ENCODE results near the gene UBE2D2. TPM values are rescaled to one million over a fixed set of nuclear protein-coding genes. Genes with fewer than 3 reads are reported as not detected.
A peak's percentile ranks its signal among the peaks of the same experiment; 100 is the strongest.

The UBE2D2 gene
- total RNA-seq, 4 donors from 2014 or later: 98.5 to 199 (median 131) TPM

GRCh38 chr5:139637438-139638089 is 76.4 kb downstream of the UBE2D2 start:
- intact Hi-C loops (cut with DNase I; ENCODE audit: low total_unique reads) (loop anchor here (1.0 to 10.0 kb wide), 4 partner anchors 11 to 537 kb away; partner anchors contain the start of genes CXXC5 and CYSTM1), in situ Hi-C loops (cut with MboI; ENCODE audit: low sequenced_read_pairs in 4 of 4) (loop anchor here in 1 of 4 donors (10.0 kb wide), 1 partner anchor 57 kb away; no protein-coding TSS in a partner anchor)
- H3K36me3 ChIP-seq: no peaks in the 10 kb centered on the region
- H3K4me1 ChIP-seq: peaks cover 60 to 69% of the 10 kb centered on the region in 2 donors
- ATAC-seq (peak; percentile 43 to 44), DNase-seq (peak; percentile 82 to 86)
- TF ChIP-seq CTCF (IDR thresholded peaks at IDR 0.05 in 4 of 5, conservative IDR thresholded peaks at IDR 0.05 in 1 of 5) (peak; percentile 36 to 62 (median 43)), POLR2A (IDR thresholded peaks at IDR 0.05) (peak; percentile 37 to 59)
- H3K4me3 ChIP-seq: peak overlapping the region; percentile 62 to 92 (median 76)
- no peaks in the 10 kb centered on the region for H3K27me3 ChIP-seq
- H3K27ac ChIP-seq: peak overlapping the region; percentile 96 to 99 (median 98)
- no peaks in the 10 kb centered on the region for H3K9me3 ChIP-seq

GRCh38 chr5:139638090-139638735 is 77.1 kb downstream of the UBE2D2 start:
- peak overlapping the region; percentile 62 to 92 (median 76) for H3K4me3 ChIP-seq
- H3K27ac ChIP-seq: peak overlapping the region; percentile 96 to 99 (median 98)
- H3K4me1 ChIP-seq: peaks cover 67 to 75% of the 10 kb centered on the region in 2 donors
- peak; percentile 84 to 94 for DNase-seq
- H3K36me3 ChIP-seq: no peaks in the 10 kb centered on the region
- ATAC-seq: peak; percentile 42 to 52
- no peaks in the 10 kb centered on the region for H3K27me3 ChIP-seq
- in situ Hi-C loops (cut with MboI; ENCODE audit: low sequenced_read_pairs in 4 of 4): loop anchor here in 1 of 4 donors (10.0 kb wide), 1 partner anchor 57 kb away; no protein-coding TSS in a partner anchor
- no peaks in the 10 kb centered on the region for H3K9me3 ChIP-seq
- intact Hi-C loops (cut with DNase I; ENCODE audit: low total_unique reads): loop anchor here (5.0 to 10.0 kb wide), 2 partner anchors 109 to 537 kb away; partner anchors contain the start of gene CYSTM1
- peak; percentile 58 to 67 for TF ChIP-seq POLR2A (IDR thresholded peaks at IDR 0.05)
- no peak for TF ChIP-seq CTCF (IDR thresholded peaks at IDR 0.05 in 4 of 5, conservative IDR thresholded peaks at IDR 0.05 in 1 of 5)

GRCh38 chr5:139638736-139639618 is 77.8 kb downstream of the UBE2D2 start:
- Histone ChIP-seq H3K27ac (peak overlapping the region; percentile 96 to 99 (median 98)), H3K4me1 (peaks cover 74 to 78% of the 10 kb centered on the region in 2 donors), H3K4me3 (peak overlapping the region in 2 of 4 donors; percentile 62 to 79), H3K27me3 (no peaks in the 10 kb centered on the region), H3K36me3 (no peaks in the 10 kb centered on the region), H3K9me3 (no peaks in the 10 kb centered on the region)
- in situ Hi-C loops (cut with MboI; ENCODE audit: low sequenced_read_pairs in 4 of 4) (loop anchor here in 1 of 4 donors (10.0 kb wide), 1 partner anchor 56 kb away; no protein-coding TSS in a partner anchor), intact Hi-C loops (cut with DNase I; ENCODE audit: low total_unique reads) (loop anchor here (5.0 to 10.0 kb wide), 2 partner anchors 108 to 536 kb away; partner anchors contain the start of gene CYSTM1)
- DNase-seq (peak in 1 of 2 donors; percentile 25), ATAC-seq (no peak)
- no peak for TF ChIP-seq POLR2A (IDR thresholded peaks at IDR 0.05)
- no peak for TF ChIP-seq CTCF (IDR thresholded peaks at IDR 0.05 in 4 of 5, conservative IDR thresholded peaks at IDR 0.05 in 1 of 5)

Data from gastrocnemius medialis (tissue), 4 donors.